OCI-LY3 (cell line): ENCODE data around the gene CHKA.

Source experiments
- H2AFZ ChIP-seq: fragments of 200-600, 300-600 bp; shearing (Covaris generic); 2 replicates; pipeline ENCODE4 v1.6.0; 2014; ENCODE audit warnings: antibody characterized with exemption, low read depth, low read length
- H3K27ac ChIP-seq: fragments of 200-600, 300-600 bp; sonication (generic); 2 replicates; pipeline ENCODE4 v1.5.1; 2014; ENCODE audit warnings: mild to moderate bottlenecking, low read length, moderate library complexity, mixed read lengths
- H3K27me3 ChIP-seq: fragments of 200-600, 300-600 bp; sonication (generic); 2 replicates; pipeline ENCODE4 v1.6.1; 2014; ENCODE audit warnings: low read depth, low read length, mixed read lengths
- H3K36me3 ChIP-seq: fragments of 200-600, 300-600 bp; sonication (generic); replicated peaks from 2 replicates; pipeline ENCODE3; 2014; ENCODE audit warnings: low read depth, low read length, mixed read lengths
- H3K4me1 ChIP-seq: fragments of 300-600, 200-600 bp; sonication (generic); 2 replicates; pipeline ENCODE4 v1.6.1; 2014; ENCODE audit warnings: low read length, mixed read lengths
- H3K4me2 ChIP-seq: fragments of 200-600, 300-600 bp; sonication (generic); 2 replicates; pipeline ENCODE4 v1.6.1; 2014; ENCODE audit warnings: low read length, mixed read lengths
- H3K4me3 ChIP-seq: fragments of 300-600, 200-600 bp; sonication (generic); 2 replicates; pipeline ENCODE4 v1.5.1; 2014; ENCODE audit warnings: antibody characterized with exemption, mild to moderate bottlenecking, low read length, moderate library complexity
- H3K79me2 ChIP-seq: fragments of 300-600, 200-600 bp; shearing (Covaris generic); 2 replicates; pipeline ENCODE4 v1.6.1; 2014; ENCODE audit warnings: mild to moderate bottlenecking, low read length, mixed read lengths
- H3K9ac ChIP-seq: fragments of 300-600, 200-600 bp; shearing (Covaris generic); 2 replicates; pipeline ENCODE4 v1.6.0; 2014; ENCODE audit warnings: mild to moderate bottlenecking, low read length, moderate library complexity
- H3K9me3 ChIP-seq: fragments of 200-600, 300-600 bp; shearing (Covaris generic); 2 replicates; pipeline ENCODE4 v1.6.1; 2014; ENCODE audit warnings: low read length, mixed read lengths; ENCODE audit not compliant: insufficient read depth
- H4K20me1 ChIP-seq: fragments of 200-600, 300-600 bp; sonication (generic); 2 replicates; pipeline ENCODE4 v1.6.1; 2016; ENCODE audit warnings: low read length, mixed read lengths; ENCODE audit not compliant: insufficient read depth
- CTCF ChIP-seq: fragments of 200-600, 300-600 bp; sonication (generic); IDR thresholded peaks from 2 replicates; pipeline ENCODE4 v1.5.1; 2014; ENCODE audit warnings: antibody characterized with exemption, low read length, low read depth
- EZH2phosphoT487 ChIP-seq: fragments of 200-600 bp; shearing (Covaris generic); IDR thresholded peaks from 2 replicates; pipeline ENCODE4 v1.6.1; 2018; ENCODE audit warnings: antibody characterized with exemption, mixed run types, low read depth

The CHKA gene

GRCh38 chr11:68116126-68116525, 5.1 kb downstream of the CHKA start:
- Histone ChIP-seq H4K20me1 (peaks cover 41% of the 10 kb centered on the region), H3K4me3 (no peak overlapping the region), H3K36me3 (peaks cover 19% of the 10 kb centered on the region), H3K9me3 (no peaks in the 10 kb centered on the region), H2AFZ (no peak overlapping the region), H3K9ac (no peak overlapping the region), H3K27me3 (no peaks in the 10 kb centered on the region), H3K79me2 (peaks cover 96% of the 10 kb centered on the region), H3K27ac (no peak overlapping the region), H3K4me1 (peaks cover 17% of the 10 kb centered on the region), H3K4me2 (no peak overlapping the region)
- TF ChIP-seq EZH2phosphoT487 (no peak), CTCF (no peak)

- TF ChIP-seq EZH2phosphoT487, result no peak
- TF ChIP-seq CTCF, result no peak
- Histone ChIP-seq H3K4me1 (peaks cover 17% of the 10 kb centered on the region), H3K9ac (no peak overlapping the region), H3K27me3 (no peaks in the 10 kb centered on the region), H3K79me2 (peaks cover 97% of the 10 kb centered on the region), H3K4me2 (no peak overlapping the region), H2AFZ (no peak overlapping the region), H3K36me3 (peaks cover 19% of the 10 kb centered on the region), H3K9me3 (no peaks in the 10 kb centered on the region), H4K20me1 (peaks cover 41% of the 10 kb centered on the region), H3K27ac (no peak overlapping the region), H3K4me3 (no peak overlapping the region)
Observed at GRCh38 chr11:68115285-68115684, 5.9 kb downstream of the CHKA start.

GRCh38 chr11:68113986-68114385, 7.2 kb downstream of the CHKA start:
- Histone ChIP-seq H2AFZ (no peak overlapping the region), H3K36me3 (peaks cover 23% of the 10 kb centered on the region), H3K4me1 (peaks cover 9% of the 10 kb centered on the region), H3K4me2 (no peak overlapping the region), H4K20me1 (peaks cover 46% of the 10 kb centered on the region), H3K27me3 (no peaks in the 10 kb centered on the region), H3K4me3 (no peak overlapping the region), H3K9ac (no peak overlapping the region), H3K27ac (no peak overlapping the region), H3K9me3 (no peaks in the 10 kb centered on the region), H3K79me2 (peaks cover 96% of the 10 kb centered on the region)
- TF ChIP-seq CTCF (no peak), EZH2phosphoT487 (no peak)

GRCh38 chr11:68107689-68108088, 13.5 kb downstream of the CHKA start:
- Histone ChIP-seq H2AFZ (no peak overlapping the region), H3K79me2 (peaks cover 96% of the 10 kb centered on the region), H3K9me3 (no peaks in the 10 kb centered on the region), H3K4me2 (no peak overlapping the region), H4K20me1 (peaks cover 58% of the 10 kb centered on the region), H3K36me3 (peaks cover 4% of the 10 kb centered on the region), H3K27me3 (no peaks in the 10 kb centered on the region), H3K4me3 (no peak overlapping the region), H3K9ac (no peak overlapping the region), H3K4me1 (no peaks in the 10 kb centered on the region), H3K27ac (no peak overlapping the region)
- TF ChIP-seq EZH2phosphoT487, result no peak
- no peak for TF ChIP-seq CTCF
